HCT116 (cell line): ENCODE results near the gene LY6G6F.

Source experiments
- CBX3 ChIP-seq: IDR thresholded peaks from 2 replicates; pipeline ENCODE4 v1.6.1; 2012; ENCODE audit warnings: low read depth
- EZH2phosphoT487 ChIP-seq: fragments of 200-600 bp; IDR thresholded peaks from 2 replicates; pipeline ENCODE4 v1.6.1; 2018; ENCODE audit warnings: antibody characterized with exemption, borderline replicate concordance
- POLR2A ChIP-seq: IDR thresholded peaks from 2 replicates; pipeline ENCODE4 v1.7.0; 2011; ENCODE audit warnings: borderline replicate concordance; ENCODE audit not compliant: insufficient read depth, insufficient read length; ENCODE audit errors: extremely low read depth
- POLR2AphosphoS5 ChIP-seq: IDR thresholded peaks from 2 replicates; pipeline ENCODE4 v1.6.1; 2011; ENCODE audit warnings: mild to moderate bottlenecking, low read depth, low read length, moderate library complexity
- RAD21 ChIP-seq: IDR thresholded peaks from 2 replicates; pipeline ENCODE4 v1.6.1; 2012; ENCODE audit warnings: low read depth, mild to moderate bottlenecking
- SIN3A ChIP-seq: IDR thresholded peaks from 2 replicates; pipeline ENCODE4 v1.6.1; 2012; ENCODE audit warnings: low read depth
- ZFX ChIP-seq: fragments of 450-650 bp; IDR thresholded peaks from 2 replicates; pipeline ENCODE4 v1.6.1; 2017
- TF ChIP-seq, protein P1 (sequence below), 3 experiments: fragments of 200-600 bp in 1 of 3; sonication (generic) in 1 of 3; IDR thresholded peaks in 2 of 3; conservative IDR thresholded peaks in 1 of 3; 2 replicates each; pipeline ENCODE4 v1.5.1; 2012 to 2017; ENCODE audit warnings: low read depth in 2 of 3, low read length in 2 of 3, antibody characterized with exemption in 1 of 3, borderline replicate concordance in 1 of 3, control low read depth in 1 of 3, mild to moderate bottlenecking in 1 of 3, mixed read lengths in 1 of 3, mixed run types in 1 of 3, moderate library complexity in 1 of 3; ENCODE audit not compliant: insufficient read depth in 1 of 3
- TF ChIP-seq, protein P2 (sequence below): IDR thresholded peaks from 2 replicates; pipeline ENCODE4 v1.6.1; 2012
- TF ChIP-seq, protein P3 (sequence below): IDR thresholded peaks from 2 replicates; pipeline ENCODE4 v1.6.1; 2012

DNA sequence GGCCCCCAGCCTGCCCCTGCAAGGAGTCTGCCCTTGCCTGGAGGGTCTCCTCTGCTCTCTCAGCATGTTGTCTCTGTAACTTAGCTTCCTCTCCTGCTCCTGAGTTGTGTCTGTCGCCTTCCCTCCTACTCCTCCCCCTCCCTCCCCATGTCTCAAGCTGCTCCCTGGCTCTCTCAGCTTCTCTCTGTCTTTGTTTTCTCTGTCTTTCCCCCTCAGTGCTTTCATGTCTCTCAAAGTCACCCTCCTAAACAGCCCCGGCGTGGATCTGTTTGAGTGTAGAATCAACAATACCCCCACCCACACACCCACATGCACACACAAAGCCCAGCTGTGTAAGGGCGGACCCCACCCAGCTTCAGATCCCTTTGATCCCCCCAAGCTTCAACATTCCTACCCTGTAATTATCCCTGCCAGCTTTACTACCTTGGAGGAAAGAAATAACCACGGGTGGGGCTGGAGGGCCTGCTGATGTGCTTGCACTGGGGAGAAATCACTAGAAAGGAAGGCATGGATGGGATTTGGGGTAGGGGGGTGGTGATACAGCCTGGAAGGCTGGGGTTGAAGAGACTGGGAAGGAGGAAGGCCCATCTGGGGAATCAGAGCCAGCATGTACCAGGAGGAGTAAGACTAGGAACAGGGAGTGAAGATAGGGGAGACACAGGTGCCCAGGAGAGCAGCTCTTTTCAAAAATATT, 7.5 kb downstream of the LY6G6F start:
- TF ChIP-seq, protein P1, sequence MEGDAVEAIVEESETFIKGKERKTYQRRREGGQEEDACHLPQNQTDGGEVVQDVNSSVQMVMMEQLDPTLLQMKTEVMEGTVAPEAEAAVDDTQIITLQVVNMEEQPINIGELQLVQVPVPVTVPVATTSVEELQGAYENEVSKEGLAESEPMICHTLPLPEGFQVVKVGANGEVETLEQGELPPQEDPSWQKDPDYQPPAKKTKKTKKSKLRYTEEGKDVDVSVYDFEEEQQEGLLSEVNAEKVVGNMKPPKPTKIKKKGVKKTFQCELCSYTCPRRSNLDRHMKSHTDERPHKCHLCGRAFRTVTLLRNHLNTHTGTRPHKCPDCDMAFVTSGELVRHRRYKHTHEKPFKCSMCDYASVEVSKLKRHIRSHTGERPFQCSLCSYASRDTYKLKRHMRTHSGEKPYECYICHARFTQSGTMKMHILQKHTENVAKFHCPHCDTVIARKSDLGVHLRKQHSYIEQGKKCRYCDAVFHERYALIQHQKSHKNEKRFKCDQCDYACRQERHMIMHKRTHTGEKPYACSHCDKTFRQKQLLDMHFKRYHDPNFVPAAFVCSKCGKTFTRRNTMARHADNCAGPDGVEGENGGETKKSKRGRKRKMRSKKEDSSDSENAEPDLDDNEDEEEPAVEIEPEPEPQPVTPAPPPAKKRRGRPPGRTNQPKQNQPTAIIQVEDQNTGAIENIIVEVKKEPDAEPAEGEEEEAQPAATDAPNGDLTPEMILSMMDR (IDR thresholded peaks at IDR 0.05 in 2 of 3, conservative IDR thresholded peaks at IDR 0.05 in 1 of 3; ENCODE audit: borderline replicate concordance in 1 of 3, insufficient read depth in 1 of 3, low read depth in 2 of 3, low read length in 2 of 3), result no peak
- no peak for TF ChIP-seq POLR2A
- no peak for TF ChIP-seq POLR2AphosphoS5
- TF ChIP-seq EZH2phosphoT487, result no peak
- TF ChIP-seq RAD21, result no peak
- no peak for TF ChIP-seq SIN3A
- TF ChIP-seq CBX3, result no peak
- TF ChIP-seq, protein P2, sequence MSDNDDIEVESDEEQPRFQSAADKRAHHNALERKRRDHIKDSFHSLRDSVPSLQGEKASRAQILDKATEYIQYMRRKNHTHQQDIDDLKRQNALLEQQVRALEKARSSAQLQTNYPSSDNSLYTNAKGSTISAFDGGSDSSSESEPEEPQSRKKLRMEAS, result no peak
- no peak for TF ChIP-seq ZFX
- TF ChIP-seq, protein P3, sequence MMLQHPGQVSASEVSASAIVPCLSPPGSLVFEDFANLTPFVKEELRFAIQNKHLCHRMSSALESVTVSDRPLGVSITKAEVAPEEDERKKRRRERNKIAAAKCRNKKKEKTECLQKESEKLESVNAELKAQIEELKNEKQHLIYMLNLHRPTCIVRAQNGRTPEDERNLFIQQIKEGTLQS, result no peak
